H1 (cell line): ENCODE measurements around the gene LGI4. TPM values are rescaled to one million over a fixed set of nuclear protein-coding genes. Genes with fewer than 3 reads are reported as not detected.

ENCODE experiments used
- CTCF ChIA-PET: fragments of 300-600 bp; sonication (Branson Sonifier 250); formaldehyde crosslinking; loops from one replicate; lab custom pipeline; 2021; ENCODE audit not compliant: partially characterized antibody; lab: Charles Lee
- POLR2A ChIA-PET: fragments of 300-600 bp; sonication (Branson Sonifier 250); formaldehyde crosslinking; loops from one replicate; lab custom pipeline; 2021; ENCODE audit warnings: inconsistent platforms; ENCODE audit not compliant: partially characterized antibody; lab: Charles Lee
- DNase-seq, 2 experiments: peaks; one replicate each; pipeline versions ENCODE4 v3.0.0 to v3.0.0-alpha.2; 2010 to 2022; ENCODE audit warnings: low spot score in 2 of 2, low read depth in 1 of 2, mixed read lengths in 1 of 2
- FAIRE-seq: peaks from 2 replicates; lab custom pipeline; 2011; peaks lifted over from hg19 to GRCh38; lab: Jason Lieb, UNC
- H2AFZ ChIP-seq: 2 replicates; pipeline ENCODE4 v1.8.1; 2012; ENCODE audit warnings: low read length, inconsistent platforms
- H2AK5ac ChIP-seq: 2 replicates; pipeline ENCODE4 v1.6.1; 2013; ENCODE audit warnings: low read depth, low read length
- H2BK120ac ChIP-seq: replicated peaks from 2 replicates; pipeline ENCODE3; 2013; ENCODE audit warnings: low read depth, low read length, inconsistent platforms
- H2BK12ac ChIP-seq: 2 replicates; pipeline ENCODE4 v1.6.1; 2013; ENCODE audit warnings: low read depth, low read length
- H2BK15ac ChIP-seq: 2 replicates; pipeline ENCODE4 v1.6.1; 2013; ENCODE audit warnings: low read length
- H2BK20ac ChIP-seq: 2 replicates; pipeline ENCODE4 v1.6.1; 2013; ENCODE audit warnings: low read length
- H2BK5ac ChIP-seq: 2 replicates; pipeline ENCODE4 v1.6.1; 2013; ENCODE audit warnings: low read depth, low read length
- H3K14ac ChIP-seq: 2 replicates; pipeline ENCODE4 v1.6.1; 2013; ENCODE audit warnings: inconsistent platforms; ENCODE audit not compliant: insufficient read length
- H3K18ac ChIP-seq: 2 replicates; pipeline ENCODE4 v1.6.1; 2013; ENCODE audit warnings: low read length; ENCODE audit errors: extremely low read depth
- H3K23ac ChIP-seq: 2 replicates; pipeline ENCODE4 v1.6.1; 2013; ENCODE audit warnings: inconsistent platforms; ENCODE audit not compliant: insufficient read length
- H3K23me2 ChIP-seq: 2 replicates; pipeline ENCODE4 v1.6.1; 2013; ENCODE audit warnings: low read depth, low read length
- H3K27ac ChIP-seq: 2 replicates; pipeline ENCODE4 v1.6.1; 2011; ENCODE audit warnings: low read depth, low read length, inconsistent platforms
- H3K27me3 ChIP-seq, 4 experiments: replicated peaks in 1 of 4; 1 replicate in 1 of 4; 2 replicates in 3 of 4; pipeline versions ENCODE4 v1.6.1 to v1.8.1; 2011 to 2013; ENCODE audit warnings: low read length in 3 of 4, mild to moderate bottlenecking in 3 of 4, inconsistent platforms in 2 of 4, mixed read lengths in 2 of 4, moderate library complexity in 1 of 4; ENCODE audit not compliant: control insufficient read depth in 3 of 4, insufficient read depth in 3 of 4; ENCODE audit errors: extremely low read depth in 1 of 4
- H3K36me3 ChIP-seq, 4 experiments: 2 replicates each; pipeline versions ENCODE4 v1.6.1 to v1.8.1; 2011 to 2013; ENCODE audit warnings: mild to moderate bottlenecking in 4 of 4, low read length in 3 of 4, moderate library complexity in 2 of 4, control low read depth in 1 of 4, inconsistent platforms in 1 of 4; ENCODE audit not compliant: insufficient read depth in 4 of 4, control insufficient read depth in 2 of 4
- H3K4ac ChIP-seq: replicated peaks from 2 replicates; pipeline ENCODE3; 2013; ENCODE audit warnings: low read length, low read depth, mixed read lengths, inconsistent platforms; ENCODE audit not compliant: insufficient read length
- H3K4me1 ChIP-seq, 4 experiments: replicated peaks in 1 of 4; 1 replicate in 1 of 4; 2 replicates in 3 of 4; pipeline versions ENCODE4 v1.6.1 to v1.8.1; 2011 to 2013; ENCODE audit warnings: low read length in 3 of 4, inconsistent platforms in 2 of 4, mixed read lengths in 1 of 4; ENCODE audit not compliant: insufficient read depth in 4 of 4, control insufficient read depth in 3 of 4
- H3K4me2 ChIP-seq, 2 experiments: 2 replicates each; pipeline versions ENCODE4 v1.6.1 to v1.8.1; 2011 to 2013; ENCODE audit warnings: low read depth in 2 of 2, low read length in 2 of 2, control low read depth in 1 of 2, inconsistent platforms in 1 of 2, mild to moderate bottlenecking in 1 of 2; ENCODE audit not compliant: insufficient read depth in 1 of 2
- H3K4me3 ChIP-seq, 4 experiments: fragments of 200-600, 300-600 bp in 1 of 4; sonication (generic), shearing (Covaris generic), sonication (Bioruptor Twin) in 1 of 4; 2 replicates each; pipeline versions ENCODE4 v1.5.1 to v1.8.1; 2011 to 2016; ENCODE audit warnings: low read length in 4 of 4, low read depth in 3 of 4, control low read depth in 2 of 4, inconsistent platforms in 2 of 4, mild to moderate bottlenecking in 2 of 4, mixed read lengths in 1 of 4, moderate library complexity in 1 of 4; ENCODE audit not compliant: insufficient read depth in 2 of 4; ENCODE audit errors: extremely low read depth in 1 of 4
- H3K56ac ChIP-seq: replicated peaks from 2 replicates; pipeline ENCODE3; 2013; ENCODE audit warnings: low read depth, mild to moderate bottlenecking, mixed read lengths, low read length, inconsistent platforms; ENCODE audit not compliant: insufficient read length
- H3K79me1 ChIP-seq: 2 replicates; pipeline ENCODE4 v1.6.1; 2013; ENCODE audit warnings: low read depth, low read length, control low read depth
- H3K79me2 ChIP-seq, 2 experiments: 2 replicates each; pipeline versions ENCODE4 v1.6.1 to v1.8.1; 2012 to 2013; ENCODE audit warnings: low read length in 2 of 2, mild to moderate bottlenecking in 2 of 2, inconsistent platforms in 1 of 2; ENCODE audit not compliant: insufficient read depth in 2 of 2, control insufficient read depth in 1 of 2
- H3K9ac ChIP-seq, 4 experiments: replicated peaks in 1 of 4; 1 replicate in 1 of 4; 2 replicates in 3 of 4; pipeline versions ENCODE4 v1.6.1 to v1.8.1; 2011 to 2013; ENCODE audit warnings: low read depth in 3 of 4, low read length in 3 of 4, control low read depth in 2 of 4, mild to moderate bottlenecking in 2 of 4, moderate library complexity in 2 of 4, inconsistent platforms in 1 of 4; ENCODE audit errors: extremely low read depth in 1 of 4
- H3K9me3 ChIP-seq, 2 experiments: 2 replicates each; pipeline versions ENCODE4 v1.6.1 to v1.8.1; 2012 to 2013; ENCODE audit warnings: mild to moderate bottlenecking in 2 of 2, moderate library complexity in 2 of 2, control low read depth in 1 of 2, inconsistent platforms in 1 of 2, low read depth in 1 of 2, low read length in 1 of 2, mixed read lengths in 1 of 2; ENCODE audit not compliant: insufficient read depth in 2 of 2
- H4K20me1 ChIP-seq, 2 experiments: replicated peaks in 1 of 2; 2 replicates each; pipeline versions ENCODE3 to v1.8.1; 2011 to 2013; ENCODE audit warnings: inconsistent platforms in 2 of 2, low read length in 2 of 2, mild to moderate bottlenecking in 1 of 2; ENCODE audit not compliant: insufficient read depth in 2 of 2, control insufficient read depth in 1 of 2
- H4K5ac ChIP-seq: 2 replicates; pipeline ENCODE4 v1.6.1; 2013; ENCODE audit warnings: low read length, low read depth, mixed read lengths, inconsistent platforms; ENCODE audit not compliant: insufficient read length
- H4K8ac ChIP-seq: 2 replicates; pipeline ENCODE4 v1.8.0; 2013; ENCODE audit warnings: mild to moderate bottlenecking, moderate library complexity, low read length, inconsistent platforms; ENCODE audit not compliant: insufficient read depth; ENCODE audit errors: extremely low read depth
- H4K91ac ChIP-seq: replicated peaks from 2 replicates; pipeline ENCODE3; 2013; ENCODE audit warnings: low read length, mixed read lengths, inconsistent platforms; ENCODE audit not compliant: insufficient read length
- BACH1 ChIP-seq: IDR thresholded peaks from 2 replicates; pipeline ENCODE4 v1.6.1; 2012; ENCODE audit warnings: low read length, improper control_type of control experiment
- CBX5 ChIP-seq: fragments of 300-800, 300-1000 bp; sonication (generic); IDR thresholded peaks from 2 replicates; pipeline ENCODE4 v1.7.1; 2016; ENCODE audit warnings: antibody characterized with exemption, low read length, low read depth
- CHD2 ChIP-seq: IDR thresholded peaks from 2 replicates; pipeline ENCODE4 v1.6.1; 2012; ENCODE audit warnings: low read length, improper control_type of control experiment
- CTBP2 ChIP-seq: IDR thresholded peaks from 2 replicates; pipeline ENCODE4 v1.7.0; 2011; ENCODE audit warnings: borderline replicate concordance, mild to moderate bottlenecking, moderate library complexity, mixed read lengths, low read length; ENCODE audit not compliant: insufficient read depth, insufficient read length
- FOSL1 ChIP-seq: IDR thresholded peaks from 2 replicates; pipeline ENCODE4 v1.6.1; 2011; ENCODE audit warnings: mild to moderate bottlenecking, low read depth, low read length, moderate library complexity; ENCODE audit not compliant: insufficient read depth
- HDAC6 ChIP-seq: IDR thresholded peaks from one replicate; pipeline ENCODE4 v1.7.1; 2012; ENCODE audit warnings: low read depth, mild to moderate bottlenecking, inconsistent platforms, low read length, moderate library complexity
- KDM1A ChIP-seq: fragments of 200-600, 300-600 bp; sonication (generic); IDR thresholded peaks from 2 replicates; pipeline ENCODE4 v1.7.1; 2016; ENCODE audit warnings: mild to moderate bottlenecking, low read length, borderline replicate concordance
- POLR2A ChIP-seq, 2 experiments: IDR thresholded peaks; 1 replicate in 1 of 2; 2 replicates in 1 of 2; pipeline ENCODE4 v1.6.1; 2011; ENCODE audit warnings: low read depth in 2 of 2, low read length in 2 of 2, mild to moderate bottlenecking in 2 of 2; ENCODE audit errors: control extremely low read depth in 1 of 2
- SIX5 ChIP-seq: IDR thresholded peaks from 2 replicates; pipeline ENCODE4 v1.6.1; 2011; ENCODE audit warnings: mild to moderate bottlenecking, low read depth, low read length
- SRF ChIP-seq: IDR thresholded peaks from 2 replicates; pipeline ENCODE4 v1.6.1; 2011; ENCODE audit warnings: mild to moderate bottlenecking, low read depth, low read length, moderate library complexity
- YY1 ChIP-seq: IDR thresholded peaks from 2 replicates; pipeline ENCODE4 v1.6.1; 2011; ENCODE audit warnings: low read depth, mild to moderate bottlenecking, low read length
- WGBS, 2 experiments: shearing (Covaris generic) in 1 of 2; methylation state at CpG; one replicate each; pipeline versions ENCODE4 v1.1.6 to v1.1.7; 2013 to 2015; ENCODE audit warnings: low lambda C conversion rate in 2 of 2, mixed read lengths in 2 of 2, inconsistent platforms in 1 of 2, low coverage in 1 of 2, missing lambda C conversion rate in 1 of 2; ENCODE audit not compliant: insufficient replicate concordance in 2 of 2, insufficient coverage in 1 of 2, insufficient read length in 1 of 2; ENCODE audit errors: extremely low coverage in 1 of 2, missing lambda C conversion rate in 1 of 2; 5-methylcytosine and 5-hydroxymethylcytosine counted together
- polyA plus RNA-seq, 7 experiments: library from polyadenylated mRNA; depleted of rRNA in 3 of 7; stranded (reverse) in 5 of 7; unstranded in 2 of 7; fragments of >200 nt in 5 of 7; fragments of 200-250 nt in 2 of 7; gene quantifications; 1 replicate in 5 of 7; 2 replicates in 1 of 7; 4 replicates in 1 of 7; pipeline versions ENCODE4 v1.2.1 to v1.2.3, GENCODE V29; 2011 to 2013; ENCODE audit warnings: missing spikeins in 2 of 7, mixed read lengths in 2 of 7
- total RNA-seq: library from RNA; stranded (reverse); fragmentation: NEBNext Ultra II Directional; extraction: Animal tissue kit (Norgen Biotek cat#: 25700); gene quantifications from 2 replicates; pipeline ENCODE4 v1.2.1, GENCODE V29; 2021
- TF ChIP-seq, protein P1 (sequence below): IDR thresholded peaks from 2 replicates; pipeline ENCODE4 v1.6.1; 2012; ENCODE audit warnings: inconsistent platforms
- TF ChIP-seq, protein P2 (sequence below): IDR thresholded peaks from 2 replicates; pipeline ENCODE4 v1.6.1; 2011; ENCODE audit warnings: low read depth, mild to moderate bottlenecking, low read length; ENCODE audit not compliant: insufficient read depth

The LGI4 gene
- total and polyA plus RNA-seq, 2 of the 8 experiments (the other 6 are each of a cell fraction or from before 2014, with no cell fraction given), result 2.0 to 8.2 TPM

DNA sequence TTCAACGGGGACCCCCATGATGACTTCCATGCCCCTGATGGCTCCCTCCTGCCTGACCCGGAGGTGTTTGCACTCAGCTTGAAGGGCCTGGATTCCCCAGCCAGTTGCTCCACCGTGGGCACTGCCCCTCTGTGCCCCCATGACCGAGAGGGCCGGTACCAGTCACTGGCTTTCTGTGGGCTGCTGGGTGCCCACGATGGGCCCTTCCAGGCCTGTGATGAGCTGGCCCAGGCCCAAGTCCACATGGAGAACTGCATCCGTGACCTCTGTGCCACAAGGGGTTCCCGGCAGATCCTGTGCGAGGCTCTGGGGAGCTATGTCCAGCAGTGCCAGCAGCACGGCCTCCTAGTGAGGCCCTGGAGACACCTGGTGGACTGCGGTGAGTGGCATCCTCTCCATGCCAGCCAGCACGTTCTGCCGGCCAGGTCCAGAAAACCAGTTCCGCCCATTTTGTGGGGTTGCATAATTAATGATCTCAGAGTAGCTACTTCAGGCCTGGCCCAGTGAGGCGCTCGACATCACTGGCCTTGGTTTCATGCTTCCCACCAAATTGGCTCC lies 54.2 kb downstream of the LGI4 start:
- Histone ChIP-seq H2BK15ac (peak overlapping the region; percentile 72; the same call in 1 of the 2 replicates), H3K18ac (no peak overlapping the region), H3K4me2 (no peak overlapping the region), H3K9ac (no peak overlapping the region), H3K56ac (no peak overlapping the region), H3K27me3 (peaks cover 0 to 2% (median 0%) of the 10 kb centered on the region in 4 experiments; a peak in 3 of 7 replicates), H4K20me1 (no peaks in the 10 kb centered on the region), H3K27ac (no peak overlapping the region), H4K5ac (no peak overlapping the region), H2AFZ (no peak overlapping the region), H3K79me2 (no peaks in the 10 kb centered on the region), H4K91ac (no peak overlapping the region), H3K9me3 (no peaks in the 10 kb centered on the region; a peak in 1 of 4 replicates), H3K4me3 (no peak overlapping the region), H4K8ac (no peak overlapping the region), H3K4me1 (peaks cover 0 to 3% (median 1%) of the 10 kb centered on the region in 4 experiments; a peak in 2 of 7 replicates), H3K14ac (no peak overlapping the region), H2AK5ac (no peak overlapping the region), H2BK120ac (no peak overlapping the region), H3K79me1 (no peaks in the 10 kb centered on the region), H2BK5ac (no peak overlapping the region), H3K4ac (no peak overlapping the region), H3K36me3 (no peaks in the 10 kb centered on the region), H2BK12ac (no peak overlapping the region), H2BK20ac (no peak overlapping the region), H3K23ac (no peak overlapping the region), H3K23me2 (no peaks in the 10 kb centered on the region; the same call in 1 of the 2 replicates)
- WGBS, 2 experiments, result 92% methylated on average over 16 of the region's 16 CpGs; no CpG with 5 or more reads in 1 of the 2 experiments
- DNase-seq (no peak), FAIRE-seq (no peak)
- CTCF ChIA-PET, result interaction anchor here (0.8 to 4.4 kb wide), 11 partner anchors 8 to 107 kb away, joined by 3 to 34 read pairs (median 4); partner anchors contain the start of genes FXYD3, FXYD5 and LGI4
- POLR2A ChIA-PET, result interaction anchor here (0.6 to 1.5 kb wide), 4 partner anchors 12 to 1753 kb away, joined by 3 to 4 read pairs (median 3); no protein-coding TSS in a partner anchor
- TF ChIP-seq, protein P1, sequence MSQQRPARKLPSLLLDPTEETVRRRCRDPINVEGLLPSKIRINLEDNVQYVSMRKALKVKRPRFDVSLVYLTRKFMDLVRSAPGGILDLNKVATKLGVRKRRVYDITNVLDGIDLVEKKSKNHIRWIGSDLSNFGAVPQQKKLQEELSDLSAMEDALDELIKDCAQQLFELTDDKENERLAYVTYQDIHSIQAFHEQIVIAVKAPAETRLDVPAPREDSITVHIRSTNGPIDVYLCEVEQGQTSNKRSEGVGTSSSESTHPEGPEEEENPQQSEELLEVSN, result no peak
- TF ChIP-seq FOSL1 (no peak), CBX5 (no peak), POLR2A (IDR thresholded peaks at IDR 0.05; ENCODE audit: control extremely low read depth in 1 of 2, low read depth in 2 of 2, low read length in 2 of 2) (no peak), SIX5 (no peak), CTBP2 (no peak), BACH1 (no peak), HDAC6 (no peak), CHD2 (no peak), YY1 (no peak), KDM1A (no peak), SRF (no peak)
- TF ChIP-seq, protein P2, sequence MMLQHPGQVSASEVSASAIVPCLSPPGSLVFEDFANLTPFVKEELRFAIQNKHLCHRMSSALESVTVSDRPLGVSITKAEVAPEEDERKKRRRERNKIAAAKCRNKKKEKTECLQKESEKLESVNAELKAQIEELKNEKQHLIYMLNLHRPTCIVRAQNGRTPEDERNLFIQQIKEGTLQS, result no peak
